HepG2 (cell line): ENCODE data around the gene MORF4L2. TPM values are rescaled to one million over a fixed set of nuclear protein-coding genes. Genes with fewer than 3 reads are reported as not detected.

ENCODE experiments used
- ARID3A ChIP-seq: IDR thresholded peaks from 2 replicates; pipeline ENCODE4 v1.6.1; 2012; ENCODE audit warnings: low read depth, low read length, improper control_type of control experiment
- CREB3 ChIP-seq: sonication (generic); formaldehyde crosslinking; IDR thresholded peaks from 2 replicates; pipeline ENCODE4 v1.5.0; 2020; ENCODE audit warnings: missing genetic modification reagents
- HDAC2 ChIP-seq: sonication (generic); formaldehyde crosslinking; IDR thresholded peaks from 2 replicates; pipeline ENCODE4 v1.4.0; 2020; ENCODE audit warnings: missing genetic modification reagents
- HINFP ChIP-seq: sonication (generic); formaldehyde crosslinking; IDR thresholded peaks from 2 replicates; pipeline ENCODE4 v1.4.0; 2020; ENCODE audit warnings: low read depth, mild to moderate bottlenecking, missing genetic modification reagents
- IKZF1 ChIP-seq: fragments of 450-650 bp; IDR thresholded peaks from 2 replicates; pipeline ENCODE4 v1.7.1; 2016
- IKZF5 ChIP-seq: IDR thresholded peaks from 2 replicates; pipeline ENCODE4 v1.6.1; 2018; ENCODE audit warnings: missing genetic modification reagents, mild to moderate bottlenecking, missing compliant biosample characterization
- KDM1A ChIP-seq: IDR thresholded peaks from 2 replicates; pipeline ENCODE4 v1.6.1; 2016; ENCODE audit warnings: missing compliant biosample characterization
- MAFG ChIP-seq: sonication (generic); formaldehyde crosslinking; IDR thresholded peaks from 2 replicates; pipeline ENCODE4 v1.5.1; 2020; ENCODE audit warnings: mild to moderate bottlenecking, missing genetic modification reagents
- MIER2 ChIP-seq: IDR thresholded peaks from 2 replicates; pipeline ENCODE4 v1.6.1; 2016; ENCODE audit warnings: missing biosample characterization, missing genetic modification reagents
- MIER3 ChIP-seq: IDR thresholded peaks from 2 replicates; pipeline ENCODE4 v1.6.1; 2016; ENCODE audit warnings: missing compliant biosample characterization, borderline replicate concordance
- PAWR ChIP-seq: sonication (generic); formaldehyde crosslinking; IDR thresholded peaks from 2 replicates; pipeline ENCODE4 v1.4.0; 2020; ENCODE audit warnings: missing genetic modification reagents, mild to moderate bottlenecking, borderline replicate concordance
- PLRG1 ChIP-seq: fragments of 450-650 bp; conservative IDR thresholded peaks from 2 replicates; pipeline ENCODE4 v1.6.1; 2016
- RARA ChIP-seq: IDR thresholded peaks from 2 replicates; pipeline ENCODE4 v1.6.1; 2016; ENCODE audit warnings: missing genetic modification reagents, missing compliant biosample characterization
- SNRNP70 ChIP-seq: fragments of 200-400 bp; formaldehyde crosslinking; IDR thresholded peaks from 2 replicates; pipeline ENCODE4 v1.6.1; 2017; ENCODE audit warnings: mild to moderate bottlenecking, low read depth, low read length, moderate library complexity
- SRSF9 ChIP-seq: fragments of 200-400 bp; formaldehyde crosslinking; IDR thresholded peaks from 2 replicates; pipeline ENCODE4 v1.6.1; 2018; ENCODE audit warnings: borderline replicate concordance, mild to moderate bottlenecking, low read depth, low read length; ENCODE audit not compliant: insufficient read depth, poor library complexity, severe bottlenecking
- SRY ChIP-seq: sonication (generic); formaldehyde crosslinking; IDR thresholded peaks from 2 replicates; pipeline ENCODE4 v1.8.0; 2022; ENCODE audit warnings: mild to moderate bottlenecking, missing genetic modification reagents
- TBP ChIP-seq: sonication (generic); formaldehyde crosslinking; IDR thresholded peaks from 2 replicates; pipeline ENCODE4 v1.5.0; 2020; ENCODE audit warnings: missing genetic modification reagents
- TBX2 ChIP-seq: sonication (generic); formaldehyde crosslinking; IDR thresholded peaks from 2 replicates; pipeline ENCODE4 v1.5.0; 2020; ENCODE audit warnings: missing genetic modification reagents, mild to moderate bottlenecking, borderline replicate concordance
- TEAD3 ChIP-seq: optimal IDR thresholded peaks from 2 replicates; pipeline ENCODE3; 2016; ENCODE audit warnings: borderline replicate concordance
- ZNF296 ChIP-seq: sonication (generic); formaldehyde crosslinking; conservative IDR thresholded peaks from 2 replicates; pipeline ENCODE4 v1.5.0; 2020; ENCODE audit warnings: mild to moderate bottlenecking, missing genetic modification reagents
- ZNF343 ChIP-seq: sonication (generic); formaldehyde crosslinking; IDR thresholded peaks from 2 replicates; pipeline ENCODE4 v1.4.0; 2020; ENCODE audit warnings: mild to moderate bottlenecking, missing genetic modification reagents
- ZNF589 ChIP-seq: sonication (generic); formaldehyde crosslinking; conservative IDR thresholded peaks from 2 replicates; pipeline ENCODE4 v1.8.0; 2022; ENCODE audit warnings: mild to moderate bottlenecking, moderate library complexity, missing genetic modification reagents
- ZNF792 ChIP-seq: IDR thresholded peaks from 2 replicates; pipeline ENCODE4 v1.6.1; 2016
- ZSCAN31 ChIP-seq: sonication (generic); formaldehyde crosslinking; IDR thresholded peaks from 2 replicates; pipeline ENCODE4 v1.5.0; 2020; ENCODE audit warnings: low read depth, mild to moderate bottlenecking, missing genetic modification reagents
- ZUFSP ChIP-seq: sonication (generic); formaldehyde crosslinking; IDR thresholded peaks from 2 replicates; pipeline ENCODE4 v1.9.0; 2021; ENCODE audit warnings: missing genetic modification reagents, mild to moderate bottlenecking, borderline replicate concordance
- polyA plus RNA-seq, 8 experiments: library from polyadenylated mRNA; depleted of rRNA in 3 of 8; stranded (reverse) in 7 of 8; unstranded in 1 of 8; fragments of >200 nt; fragmentation: Illumina TruSeq in 4 of 8; extraction: Trizol in 4 of 8; gene quantifications; 2 replicates each; pipeline versions ENCODE4 v1.2.1 to v1.2.3, GENCODE V29; 2011 to 2016; ENCODE audit warnings: low read depth in 4 of 8, missing spikeins in 1 of 8, mixed read lengths in 1 of 8; ENCODE audit not compliant: insufficient read depth in 1 of 8
- total RNA-seq, 5 experiments: library from RNA; depleted of rRNA; stranded (reverse); fragments of >200 nt; fragmentation: Illumina TruSeq; extraction: Trizol; gene quantifications; 2 replicates each; pipeline ENCODE4 v1.2.3, GENCODE V29; 2016; ENCODE audit warnings: low read depth in 1 of 5
- TF ChIP-seq, protein P1 (sequence below): sonication (generic); formaldehyde crosslinking; IDR thresholded peaks from 2 replicates; pipeline ENCODE4 v1.5.0; 2020; ENCODE audit warnings: missing genetic modification reagents

Gene MORF4L2
- total and polyA plus RNA-seq, 2 of the 13 experiments (the other 11 are each of a cell fraction or from before 2014, with no cell fraction given) = 358 to 469 TPM

DNA sequence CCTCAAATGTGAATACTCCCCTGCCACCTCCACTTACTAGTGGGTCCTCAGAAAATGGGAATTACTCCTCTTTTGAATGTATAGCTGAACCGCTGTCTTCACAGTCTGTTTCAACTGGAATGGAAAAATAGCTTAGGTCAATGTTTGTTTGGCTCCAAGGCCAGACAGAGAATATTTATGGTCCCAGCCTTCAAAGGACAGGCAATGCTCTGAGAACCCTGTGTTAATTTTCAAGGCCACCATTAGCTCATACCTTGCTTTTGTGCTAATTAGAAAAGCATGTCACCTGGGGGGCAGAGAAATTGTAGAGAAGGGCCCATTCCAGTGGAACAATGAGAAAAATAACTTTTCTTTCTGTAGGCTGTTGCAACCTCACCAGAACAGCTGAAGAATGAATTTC, 4.6 kb upstream of the MORF4L2 start (continued):
- TF ChIP-seq SRY (CRISPR knock-in tag) = no peak
- TF ChIP-seq ZNF589 = no peak
- TF ChIP-seq, protein P1, sequence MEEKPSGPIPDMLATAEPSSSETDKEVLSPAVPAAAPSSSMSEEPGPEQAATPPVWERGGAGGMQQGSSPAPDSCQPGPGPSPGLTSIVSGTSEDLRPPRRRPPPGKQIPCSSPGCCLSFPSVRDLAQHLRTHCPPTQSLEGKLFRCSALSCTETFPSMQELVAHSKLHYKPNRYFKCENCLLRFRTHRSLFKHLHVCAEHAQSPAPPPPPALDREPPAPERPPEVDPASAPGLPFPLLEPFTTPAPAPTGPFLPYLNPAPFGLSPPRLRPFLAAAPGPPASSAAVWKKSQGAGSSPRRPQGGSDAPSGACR (CRISPR knock-in tag) = no peak
- TF ChIP-seq ZNF343 = no peak
- no peak for TF ChIP-seq KDM1A (CRISPR knock-in tag)
- TF ChIP-seq ZUFSP (CRISPR knock-in tag) = no peak
- TF ChIP-seq IKZF5 = no peak
- peak; percentile 24 for TF ChIP-seq TEAD3 (CRISPR knock-in tag)
- no peak for TF ChIP-seq MIER3 (CRISPR knock-in tag)
- TF ChIP-seq ZSCAN31 (CRISPR knock-in tag) = no peak
- no peak for TF ChIP-seq PAWR (CRISPR knock-in tag)
- TF ChIP-seq TBP (CRISPR knock-in tag) = no peak
- TF ChIP-seq HINFP = no peak
- peak; percentile 39; the same call in 1 of the 2 replicates for TF ChIP-seq RARA (CRISPR knock-in tag)
- no peak for TF ChIP-seq ZNF296 (CRISPR knock-in tag)
- peak; percentile 94 for TF ChIP-seq TBX2 (CRISPR knock-in tag)
- no peak for TF ChIP-seq IKZF1
- TF ChIP-seq MIER2 (CRISPR knock-in tag) = no peak
- TF ChIP-seq MAFG (CRISPR knock-in tag) = no peak
- TF ChIP-seq HDAC2 (CRISPR knock-in tag) = peak; percentile 13; the same call in 1 of the 2 replicates
- TF ChIP-seq ZNF792 = no peak
- no peak for TF ChIP-seq SRSF9
- TF ChIP-seq SNRNP70 = no peak
- no peak for TF ChIP-seq ARID3A
- no peak for TF ChIP-seq PLRG1
- no peak for TF ChIP-seq CREB3 (CRISPR knock-in tag)
